ENCODE measurements around the gene VCPKMT.

VCPKMT gene

DNA sequence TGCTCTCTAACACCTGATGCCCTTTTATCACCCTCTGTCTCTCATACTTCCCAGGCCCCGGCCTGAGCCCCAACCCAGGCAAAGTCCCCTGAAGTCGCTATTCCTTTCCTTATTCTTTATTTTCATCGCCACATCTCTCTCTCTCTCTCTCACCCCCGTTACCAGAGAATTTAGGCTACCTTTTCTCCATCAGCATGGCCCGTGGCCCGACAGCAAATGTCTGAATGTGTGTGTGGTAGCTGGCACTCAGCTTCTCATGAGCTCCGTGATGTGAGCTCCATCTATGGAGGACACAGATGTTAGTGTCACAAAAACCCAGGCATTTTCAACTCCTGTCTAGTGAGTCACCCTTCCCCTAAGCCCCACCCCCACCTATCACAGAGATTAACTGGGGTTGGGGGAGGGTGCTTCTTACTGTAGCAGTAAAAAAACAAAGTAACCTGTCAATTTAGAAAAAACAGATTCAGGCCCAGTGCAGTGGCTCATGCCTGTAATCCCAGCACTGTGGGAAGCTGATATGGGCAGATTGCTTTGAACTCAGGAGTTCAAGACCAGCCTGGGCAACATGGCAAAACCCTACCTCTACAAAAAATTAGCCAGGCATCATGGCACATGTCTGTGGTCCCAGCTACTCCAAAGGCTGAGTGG, 53.8 kb downstream of the VCPKMT start:
- TF ChIP-seq, protein P1, sequence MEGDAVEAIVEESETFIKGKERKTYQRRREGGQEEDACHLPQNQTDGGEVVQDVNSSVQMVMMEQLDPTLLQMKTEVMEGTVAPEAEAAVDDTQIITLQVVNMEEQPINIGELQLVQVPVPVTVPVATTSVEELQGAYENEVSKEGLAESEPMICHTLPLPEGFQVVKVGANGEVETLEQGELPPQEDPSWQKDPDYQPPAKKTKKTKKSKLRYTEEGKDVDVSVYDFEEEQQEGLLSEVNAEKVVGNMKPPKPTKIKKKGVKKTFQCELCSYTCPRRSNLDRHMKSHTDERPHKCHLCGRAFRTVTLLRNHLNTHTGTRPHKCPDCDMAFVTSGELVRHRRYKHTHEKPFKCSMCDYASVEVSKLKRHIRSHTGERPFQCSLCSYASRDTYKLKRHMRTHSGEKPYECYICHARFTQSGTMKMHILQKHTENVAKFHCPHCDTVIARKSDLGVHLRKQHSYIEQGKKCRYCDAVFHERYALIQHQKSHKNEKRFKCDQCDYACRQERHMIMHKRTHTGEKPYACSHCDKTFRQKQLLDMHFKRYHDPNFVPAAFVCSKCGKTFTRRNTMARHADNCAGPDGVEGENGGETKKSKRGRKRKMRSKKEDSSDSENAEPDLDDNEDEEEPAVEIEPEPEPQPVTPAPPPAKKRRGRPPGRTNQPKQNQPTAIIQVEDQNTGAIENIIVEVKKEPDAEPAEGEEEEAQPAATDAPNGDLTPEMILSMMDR (IDR thresholded peaks at IDR 0.05): no peak

DNA sequence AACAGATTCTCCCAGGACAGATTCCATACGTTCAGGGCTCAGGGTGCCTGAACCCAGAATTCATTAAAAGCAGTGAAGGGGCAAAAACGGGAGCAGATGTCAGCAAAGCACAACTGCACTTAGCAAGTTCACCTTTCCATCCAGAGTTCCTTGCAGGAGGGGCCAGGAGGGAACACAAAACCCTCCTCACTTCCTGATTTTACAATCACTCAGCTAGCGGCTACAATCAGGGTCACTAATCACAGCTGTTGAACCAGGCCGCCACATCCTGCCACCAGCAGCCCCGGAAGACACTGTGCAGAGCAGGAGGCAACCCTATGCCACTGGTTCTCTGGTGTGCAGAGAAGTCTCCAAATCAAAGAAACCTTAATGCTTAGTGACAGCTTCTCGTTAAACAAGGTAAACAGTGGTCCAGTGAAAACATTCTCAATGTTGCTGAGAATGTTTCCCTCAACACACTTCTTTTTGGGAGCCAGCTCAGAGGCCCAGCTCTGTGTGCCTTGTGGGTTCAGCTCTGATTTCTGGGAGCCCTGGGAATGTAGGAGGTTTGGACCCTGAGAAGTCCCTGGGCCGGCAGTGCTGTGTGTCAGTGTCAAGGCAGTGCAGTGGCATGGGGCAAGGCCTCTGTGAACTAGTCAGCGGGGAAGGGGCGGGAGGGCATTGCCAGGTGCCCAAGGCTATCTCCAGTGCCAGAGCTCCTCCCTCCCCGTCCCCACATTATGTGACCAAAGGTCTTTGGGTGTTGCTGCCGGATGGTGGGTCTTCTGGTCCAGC, 54.5 kb downstream of the VCPKMT start:
- TF ChIP-seq, protein P1 (IDR thresholded peaks at IDR 0.05): no peak

DNA sequence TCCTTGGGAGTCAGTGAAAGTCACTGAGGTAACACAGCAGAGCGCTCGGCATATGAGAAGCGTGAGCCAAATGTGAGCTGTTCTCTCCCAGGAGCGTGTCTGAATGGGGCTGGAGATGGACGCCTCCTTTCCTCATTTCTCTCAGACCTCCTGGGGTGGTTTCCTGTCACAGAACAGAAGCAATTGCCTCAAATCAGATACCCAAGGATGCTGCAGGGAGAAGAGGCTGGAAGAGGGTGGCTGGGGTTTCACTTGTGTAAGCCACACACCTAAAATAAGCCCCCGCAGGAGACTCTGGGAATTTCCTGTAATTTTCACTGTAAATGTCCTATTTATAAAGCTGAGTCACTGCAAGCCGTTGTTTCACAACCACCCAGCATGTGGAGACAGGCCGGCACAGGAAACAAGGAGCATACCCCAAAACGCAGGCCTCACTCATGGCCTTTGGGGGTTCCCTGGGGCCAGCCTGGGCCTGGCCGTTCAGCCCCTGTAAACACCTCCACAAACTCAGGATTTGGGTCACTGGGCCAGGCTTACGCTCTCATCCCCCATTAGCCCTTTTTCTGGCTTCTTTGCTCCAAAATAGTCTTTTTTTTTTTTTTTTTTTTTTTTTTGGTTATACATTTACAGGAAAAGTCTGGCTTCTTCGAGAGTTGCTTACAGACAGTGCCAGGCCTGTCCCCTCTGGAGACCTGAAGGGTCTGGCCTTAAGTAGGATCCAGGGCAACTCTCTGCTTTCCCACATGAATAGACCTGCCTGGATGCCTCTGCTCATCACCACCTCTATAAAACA, 55.3 kb downstream of the VCPKMT start:
- TF ChIP-seq, protein P1 (IDR thresholded peaks at IDR 0.05): no peak

DNA sequence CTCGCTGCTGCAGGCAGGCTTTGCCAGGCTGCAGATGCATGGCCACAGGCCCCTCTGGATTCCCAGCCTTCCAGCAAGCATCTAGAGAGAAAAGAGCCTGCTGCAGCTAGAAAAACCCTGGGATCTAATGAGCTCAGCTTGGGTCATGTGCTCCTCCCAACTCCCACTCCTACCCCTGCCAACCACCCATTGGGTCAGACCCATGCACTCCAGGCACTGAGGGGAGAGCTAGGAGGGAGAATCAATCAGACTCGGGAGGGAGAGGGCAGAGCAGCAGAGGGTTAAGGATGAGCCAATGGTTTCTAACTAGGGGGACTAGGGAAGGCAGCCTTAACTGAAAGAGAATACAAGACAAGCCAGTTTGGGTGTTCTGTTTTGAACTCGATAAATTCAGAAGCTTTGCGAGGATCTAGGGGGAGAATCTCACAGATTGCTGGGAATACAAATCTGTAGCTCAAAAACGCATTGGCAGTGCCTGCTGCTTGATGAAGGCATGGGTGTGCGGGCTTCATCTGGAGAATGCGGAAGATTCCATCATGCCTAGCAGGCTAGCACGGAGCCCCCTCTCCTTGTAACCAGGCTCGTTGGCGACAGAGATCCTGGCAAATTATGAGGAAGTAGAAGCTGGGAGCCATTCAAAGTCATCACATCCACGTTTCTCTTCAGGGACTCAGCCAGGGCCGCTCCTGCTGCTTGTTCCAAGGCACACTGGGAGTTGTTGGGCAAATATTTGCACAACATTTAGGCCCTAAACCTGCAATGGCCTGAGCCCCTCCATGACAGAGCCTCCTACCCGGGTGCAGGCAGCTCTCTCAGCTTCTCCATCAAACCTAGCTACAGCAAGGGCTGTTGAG, 56.4 kb downstream of the VCPKMT start:
- TF ChIP-seq, protein P1 (IDR thresholded peaks at IDR 0.05): no peak

Measured in LNCAP (cell line).